ENCODE data around the gene SCAMP5. TPM values are rescaled to one million over a fixed set of nuclear protein-coding genes. Genes with fewer than 3 reads are reported as not detected.
A peak's percentile ranks its signal among the peaks of the same experiment; 100 is the strongest.

SCAMP5 gene
- total and polyA plus RNA-seq, 2 of the 4 experiments (the other 2 are of a cell fraction): 0.36 to 1.6 TPM

GRCh38 chr15:74955017-74955416 is 40.3 kb upstream of the SCAMP5 start:
- H2AFZ ChIP-seq (replicated peaks; ENCODE audit: low read length, poor library complexity): no peak overlapping the region
- WGBS, 2 experiments (ENCODE audit: extremely low coverage in 2 of 2, insufficient read length in 1 of 2): no CpG with 5 or more reads among the region's 8 CpGs
- H3K27me3 ChIP-seq (ENCODE audit: control insufficient read depth, insufficient read depth, low read length): peaks cover 37% of the 10 kb centered on the region
- in situ Hi-C loops (cut with MboI; ENCODE audit: low sequenced_read_pairs): no loop called here
- no peaks in the 10 kb centered on the region; the same call in 1 of the 2 replicates for H4K20me1 ChIP-seq (ENCODE audit: insufficient read depth, low read length)
- ATAC-seq (ENCODE audit: low read depth): no peak
- no peak overlapping the region; the same call in 1 of the 2 replicates for H3K4me2 ChIP-seq (ENCODE audit: low read depth, low read length)
- CTCF ChIA-PET: no interaction called here
- dilution Hi-C loops (cut with HindIII; ENCODE audit: low sequenced_read_pairs, unreplicated experiment): no loop called here
- H4K8ac ChIP-seq (ENCODE audit: low read depth in 2 of 2, low read length in 2 of 2): no peak overlapping the region
- H2BK5ac ChIP-seq (ENCODE audit: low read depth, low read length, poor library complexity, severe bottlenecking): no peak overlapping the region
- H3K36me3 ChIP-seq (ENCODE audit: control insufficient read depth, insufficient read depth, low read length): no peaks in the 10 kb centered on the region
- no peak overlapping the region for H3K14ac ChIP-seq (replicated peaks; ENCODE audit: low read depth, low read length)
- no peak overlapping the region for H2AK5ac ChIP-seq (ENCODE audit: low read depth, low read length)
- no peak overlapping the region for H3K56ac ChIP-seq (ENCODE audit: extremely low read depth, insufficient read depth, low read length)
- no peak overlapping the region for H2BK20ac ChIP-seq (ENCODE audit: low read depth, low read length)
- no peak overlapping the region for H3K9ac ChIP-seq (ENCODE audit: low read depth, low read length)
- H2AK9ac ChIP-seq (replicated peaks; ENCODE audit: low read depth, low read length, poor library complexity): peak overlapping the region; percentile 2
- peak overlapping the region; percentile 25; the same call in 1 of the 2 replicates for H3K27ac ChIP-seq (ENCODE audit: insufficient read depth, low read length)
- H3K23ac ChIP-seq (ENCODE audit: low read depth, low read length): no peak overlapping the region
- H3K79me1 ChIP-seq (ENCODE audit: low read depth in 1 of 2, low read length in 2 of 2): no peaks in the 10 kb centered on the region
- peaks cover 8% of the 10 kb centered on the region; the same call in 1 of the 2 replicates for H3K4me1 ChIP-seq (ENCODE audit: control insufficient read depth, insufficient read depth, low read length)
- no peak overlapping the region for H3K4me3 ChIP-seq (ENCODE audit: insufficient read depth, low read depth, low read length)
- no peak for DNase-seq
- intact Hi-C loops (cut with micrococcal nuclease): loop anchor here (2.0 to 10.0 kb wide), 2 partner anchors 250 to 580 kb away; no protein-coding TSS in a partner anchor
- no peak for TF ChIP-seq MAFK (IDR thresholded peaks at IDR 0.05; ENCODE audit: low read depth, low read length)
- TF ChIP-seq, protein P1, sequence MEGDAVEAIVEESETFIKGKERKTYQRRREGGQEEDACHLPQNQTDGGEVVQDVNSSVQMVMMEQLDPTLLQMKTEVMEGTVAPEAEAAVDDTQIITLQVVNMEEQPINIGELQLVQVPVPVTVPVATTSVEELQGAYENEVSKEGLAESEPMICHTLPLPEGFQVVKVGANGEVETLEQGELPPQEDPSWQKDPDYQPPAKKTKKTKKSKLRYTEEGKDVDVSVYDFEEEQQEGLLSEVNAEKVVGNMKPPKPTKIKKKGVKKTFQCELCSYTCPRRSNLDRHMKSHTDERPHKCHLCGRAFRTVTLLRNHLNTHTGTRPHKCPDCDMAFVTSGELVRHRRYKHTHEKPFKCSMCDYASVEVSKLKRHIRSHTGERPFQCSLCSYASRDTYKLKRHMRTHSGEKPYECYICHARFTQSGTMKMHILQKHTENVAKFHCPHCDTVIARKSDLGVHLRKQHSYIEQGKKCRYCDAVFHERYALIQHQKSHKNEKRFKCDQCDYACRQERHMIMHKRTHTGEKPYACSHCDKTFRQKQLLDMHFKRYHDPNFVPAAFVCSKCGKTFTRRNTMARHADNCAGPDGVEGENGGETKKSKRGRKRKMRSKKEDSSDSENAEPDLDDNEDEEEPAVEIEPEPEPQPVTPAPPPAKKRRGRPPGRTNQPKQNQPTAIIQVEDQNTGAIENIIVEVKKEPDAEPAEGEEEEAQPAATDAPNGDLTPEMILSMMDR (conservative IDR thresholded peaks at IDR 0.05; ENCODE audit: low read depth, low read length): no peak
- no peak for TF ChIP-seq RCOR1 (IDR thresholded peaks at IDR 0.05; ENCODE audit: insufficient replicate concordance, low read length)
- no peak for TF ChIP-seq CEBPB (IDR thresholded peaks at IDR 0.05; ENCODE audit: low read depth, low read length)
- no peak for TF ChIP-seq FOS (IDR thresholded peaks at IDR 0.05; ENCODE audit: low read depth, low read length)
- no peak for TF ChIP-seq MAZ (IDR thresholded peaks at IDR 0.05; ENCODE audit: borderline replicate concordance, low read depth, low read length)
- no peak for TF ChIP-seq POLR2A (IDR thresholded peaks at IDR 0.05; ENCODE audit: low read depth, low read length)
- no peak for TF ChIP-seq RAD21 (IDR thresholded peaks at IDR 0.05; ENCODE audit: low read length)
- TF ChIP-seq, protein P2, sequence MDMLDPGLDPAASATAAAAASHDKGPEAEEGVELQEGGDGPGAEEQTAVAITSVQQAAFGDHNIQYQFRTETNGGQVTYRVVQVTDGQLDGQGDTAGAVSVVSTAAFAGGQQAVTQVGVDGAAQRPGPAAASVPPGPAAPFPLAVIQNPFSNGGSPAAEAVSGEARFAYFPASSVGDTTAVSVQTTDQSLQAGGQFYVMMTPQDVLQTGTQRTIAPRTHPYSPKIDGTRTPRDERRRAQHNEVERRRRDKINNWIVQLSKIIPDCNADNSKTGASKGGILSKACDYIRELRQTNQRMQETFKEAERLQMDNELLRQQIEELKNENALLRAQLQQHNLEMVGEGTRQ (IDR thresholded peaks at IDR 0.05; ENCODE audit: low read depth, low read length): no peak
- TF ChIP-seq BHLHE40 (IDR thresholded peaks at IDR 0.05; ENCODE audit: low read depth, low read length): no peak
- no peak for TF ChIP-seq MXI1 (IDR thresholded peaks at IDR 0.05; ENCODE audit: borderline replicate concordance, low read depth, low read length)
- no peak for TF ChIP-seq RFX5 (IDR thresholded peaks at IDR 0.05; ENCODE audit: low read depth, low read length)
- TF ChIP-seq ELK1 (IDR thresholded peaks at IDR 0.05; ENCODE audit: borderline replicate concordance, low read depth, low read length): no peak
- TF ChIP-seq NFE2L2 (IDR thresholded peaks at IDR 0.05; ENCODE audit: low read depth, low read length): no peak
- no peak for TF ChIP-seq CHD1 (IDR thresholded peaks at IDR 0.05; ENCODE audit: low read depth, low read length)
- TF ChIP-seq SMC3 (IDR thresholded peaks at IDR 0.05; ENCODE audit: low read depth, low read length): no peak
- no peak overlapping the region for H4K91ac ChIP-seq (ENCODE audit: insufficient read depth, low read depth, low read length)
- no TSS peak for BruUV-seq (replicated peaks)
- H3K9me1 ChIP-seq (ENCODE audit: insufficient read depth, low read length): no peaks in the 10 kb centered on the region
- H3K9me3 ChIP-seq (ENCODE audit: control insufficient read depth, insufficient read depth, low read length): no peaks in the 10 kb centered on the region
- H2BK15ac ChIP-seq (ENCODE audit: low read depth, low read length): no peak overlapping the region
- no peak overlapping the region for H2BK120ac ChIP-seq (ENCODE audit: low read depth, low read length)
- POLR2A ChIA-PET (ENCODE audit: unreplicated experiment): interaction anchor here (0.6 kb wide), 1 partner anchor 678 kb away, joined by 7 read pairs; no protein-coding TSS in a partner anchor
- no peak overlapping the region; the same call in 1 of the 2 replicates for H3K18ac ChIP-seq (ENCODE audit: low read depth, low read length)
- no peak overlapping the region for H3K4ac ChIP-seq (ENCODE audit: low read depth, low read length)
- H4K5ac ChIP-seq (ENCODE audit: low read depth, low read length): no peak overlapping the region
